ENCODE results near the gene PLA2G12A.
"Not testable (repeated sequence)": the region's sequence is repeated elsewhere in the genome, so short reads cannot be mapped to it uniquely, and the experiment has no call there.

Gene PLA2G12A

GRCh38 chr4:109678472-109678871 is 51.4 kb downstream of the PLA2G12A start:
- not testable (repeated sequence) for H3K4ac ChIP-seq (ENCODE audit: low read depth in 1 of 2, low read length in 2 of 2); H3K14ac ChIP-seq (ENCODE audit: low read length in 2 of 2); H3K23ac ChIP-seq (ENCODE audit: low read length in 2 of 2); H3K4me2 ChIP-seq (ENCODE audit: low read length, poor library complexity, severe bottlenecking); H2BK120ac ChIP-seq (ENCODE audit: low read depth, low read length); H2BK15ac ChIP-seq (ENCODE audit: low read depth, poor library complexity, severe bottlenecking); H2AFZ ChIP-seq (ENCODE audit: low read depth, low read length); H3K4me1 ChIP-seq (ENCODE audit: control insufficient read depth, insufficient read depth, low read depth, low read length); H3K36me3 ChIP-seq (ENCODE audit: control insufficient read depth in 1 of 2, insufficient read depth in 2 of 2, low read depth in 1 of 2, low read length in 2 of 2); H2BK5ac ChIP-seq (ENCODE audit: low read depth, low read length, poor library complexity, severe bottlenecking); H4K91ac ChIP-seq (ENCODE audit: low read length); H3K27me3 ChIP-seq (ENCODE audit: control insufficient read depth in 1 of 2, insufficient read depth in 1 of 2, low read length in 2 of 2); H3K4me3 ChIP-seq (ENCODE audit: insufficient read depth in 1 of 2, low read depth in 1 of 2, low read length in 2 of 2); H3K18ac ChIP-seq (ENCODE audit: low read depth in 1 of 2, low read length in 2 of 2); H3K9ac ChIP-seq (ENCODE audit: low read length); H2AK5ac ChIP-seq (ENCODE audit: low read length, severe bottlenecking); H2BK12ac ChIP-seq (ENCODE audit: low read length in 2 of 2); H3K79me1 ChIP-seq (replicated peaks; ENCODE audit: low read length, poor library complexity, severe bottlenecking); H3K27ac ChIP-seq (ENCODE audit: low read length, poor library complexity, severe bottlenecking); H3K9me3 ChIP-seq (ENCODE audit: control insufficient read depth, low read length); H4K8ac ChIP-seq (ENCODE audit: low read length); DNase-seq
- 96% methylated on average over 28 of the region's 28 CpGs for WGBS

GRCh38 chr4:109676886-109677285 is 53.0 kb downstream of the PLA2G12A start:
- DNase-seq: no peak
- no peak overlapping the region for H2BK120ac ChIP-seq (ENCODE audit: low read depth, low read length)
- H3K4ac ChIP-seq (ENCODE audit: low read depth in 1 of 2, low read length in 2 of 2): no peak overlapping the region
- 100% methylated on average over 1 of the region's 1 CpG for WGBS
- H2AK5ac ChIP-seq (ENCODE audit: low read length, severe bottlenecking): no peak overlapping the region
- no peak overlapping the region for H3K4me2 ChIP-seq (ENCODE audit: low read length, poor library complexity, severe bottlenecking)
- no peak overlapping the region for H3K18ac ChIP-seq (ENCODE audit: low read depth in 1 of 2, low read length in 2 of 2)
- no peak overlapping the region for H2AFZ ChIP-seq (ENCODE audit: low read depth, low read length)
- no peaks in the 10 kb centered on the region for H3K4me1 ChIP-seq (ENCODE audit: control insufficient read depth, insufficient read depth, low read depth, low read length)
- H2BK5ac ChIP-seq (ENCODE audit: low read depth, low read length, poor library complexity, severe bottlenecking): no peak overlapping the region
- H3K4me3 ChIP-seq (ENCODE audit: insufficient read depth in 1 of 2, low read depth in 1 of 2, low read length in 2 of 2): no peak overlapping the region
- H2BK12ac ChIP-seq (ENCODE audit: low read length in 2 of 2): no peak overlapping the region
- H2BK15ac ChIP-seq (ENCODE audit: low read depth, poor library complexity, severe bottlenecking): no peak overlapping the region
- no peak overlapping the region for H3K23ac ChIP-seq (ENCODE audit: low read length in 2 of 2)
- H3K9me3 ChIP-seq (ENCODE audit: control insufficient read depth, low read length): no peaks in the 10 kb centered on the region
- no peak overlapping the region for H3K27ac ChIP-seq (ENCODE audit: low read length, poor library complexity, severe bottlenecking)
- no peak overlapping the region for H4K8ac ChIP-seq (ENCODE audit: low read length)
- no peak overlapping the region for H4K91ac ChIP-seq (ENCODE audit: low read length)
- H3K27me3 ChIP-seq (ENCODE audit: control insufficient read depth in 1 of 2, insufficient read depth in 1 of 2, low read length in 2 of 2): no peaks in the 10 kb centered on the region
- peaks cover 3% of the 10 kb centered on the region for H3K79me1 ChIP-seq (replicated peaks; ENCODE audit: low read length, poor library complexity, severe bottlenecking)
- no peak overlapping the region for H3K14ac ChIP-seq (ENCODE audit: low read length in 2 of 2)
- H3K36me3 ChIP-seq (ENCODE audit: control insufficient read depth in 1 of 2, insufficient read depth in 2 of 2, low read depth in 1 of 2, low read length in 2 of 2): peaks cover 4 to 5% of the 10 kb centered on the region in 2 experiments
- H3K9ac ChIP-seq (ENCODE audit: low read length): no peak overlapping the region

GRCh38 chr4:109675843-109676242 is 54.0 kb downstream of the PLA2G12A start:
- peaks cover 3% of the 10 kb centered on the region for H3K79me1 ChIP-seq (replicated peaks; ENCODE audit: low read length, poor library complexity, severe bottlenecking)
- H4K91ac ChIP-seq (ENCODE audit: low read length): no peak overlapping the region
- no peak overlapping the region for H3K18ac ChIP-seq (ENCODE audit: low read depth in 1 of 2, low read length in 2 of 2)
- no peaks in the 10 kb centered on the region for H3K4me1 ChIP-seq (ENCODE audit: control insufficient read depth, insufficient read depth, low read depth, low read length)
- WGBS: 95% methylated on average over 1 of the region's 1 CpG
- H4K8ac ChIP-seq (ENCODE audit: low read length): no peak overlapping the region
- H3K4me3 ChIP-seq (ENCODE audit: insufficient read depth in 1 of 2, low read depth in 1 of 2, low read length in 2 of 2): no peak overlapping the region
- no peak overlapping the region for H3K4ac ChIP-seq (ENCODE audit: low read depth in 1 of 2, low read length in 2 of 2)
- H2BK5ac ChIP-seq (ENCODE audit: low read depth, low read length, poor library complexity, severe bottlenecking): no peak overlapping the region
- no peak overlapping the region for H2BK12ac ChIP-seq (ENCODE audit: low read length in 2 of 2)
- no peak overlapping the region for H2BK15ac ChIP-seq (ENCODE audit: low read depth, poor library complexity, severe bottlenecking)
- DNase-seq: no peak
- H3K27me3 ChIP-seq (ENCODE audit: control insufficient read depth in 1 of 2, insufficient read depth in 1 of 2, low read length in 2 of 2): no peaks in the 10 kb centered on the region
- peaks cover 4% of the 10 kb centered on the region for H3K9me3 ChIP-seq (ENCODE audit: control insufficient read depth, low read length)
- H2BK120ac ChIP-seq (ENCODE audit: low read depth, low read length): no peak overlapping the region
- no peak overlapping the region for H3K4me2 ChIP-seq (ENCODE audit: low read length, poor library complexity, severe bottlenecking)
- no peak overlapping the region for H2AFZ ChIP-seq (ENCODE audit: low read depth, low read length)
- H3K23ac ChIP-seq (ENCODE audit: low read length in 2 of 2): no peak overlapping the region
- no peak overlapping the region for H3K9ac ChIP-seq (ENCODE audit: low read length)
- no peak overlapping the region for H2AK5ac ChIP-seq (ENCODE audit: low read length, severe bottlenecking)
- no peak overlapping the region for H3K27ac ChIP-seq (ENCODE audit: low read length, poor library complexity, severe bottlenecking)
- H3K14ac ChIP-seq (ENCODE audit: low read length in 2 of 2): no peak overlapping the region
- peaks cover 4 to 5% of the 10 kb centered on the region in 2 experiments for H3K36me3 ChIP-seq (ENCODE audit: control insufficient read depth in 1 of 2, insufficient read depth in 2 of 2, low read depth in 1 of 2, low read length in 2 of 2)

- no peak overlapping the region for H3K18ac ChIP-seq (ENCODE audit: low read depth in 1 of 2, low read length in 2 of 2)
- no peak overlapping the region for H2AFZ ChIP-seq (ENCODE audit: low read depth, low read length)
- WGBS: 98% methylated on average over 3 of the region's 3 CpGs
- no peak for DNase-seq
- H2AK5ac ChIP-seq (ENCODE audit: low read length, severe bottlenecking): no peak overlapping the region
- no peak overlapping the region for H3K4me3 ChIP-seq (ENCODE audit: insufficient read depth in 1 of 2, low read depth in 1 of 2, low read length in 2 of 2)
- no peak overlapping the region for H4K91ac ChIP-seq (ENCODE audit: low read length)
- no peak overlapping the region for H2BK5ac ChIP-seq (ENCODE audit: low read depth, low read length, poor library complexity, severe bottlenecking)
- no peak overlapping the region for H3K9ac ChIP-seq (ENCODE audit: low read length)
- H3K4ac ChIP-seq (ENCODE audit: low read depth in 1 of 2, low read length in 2 of 2): no peak overlapping the region
- no peak overlapping the region for H2BK15ac ChIP-seq (ENCODE audit: low read depth, poor library complexity, severe bottlenecking)
- no peak overlapping the region for H3K23ac ChIP-seq (ENCODE audit: low read length in 2 of 2)
- H2BK12ac ChIP-seq (ENCODE audit: low read length in 2 of 2): no peak overlapping the region
- no peak overlapping the region for H3K4me2 ChIP-seq (ENCODE audit: low read length, poor library complexity, severe bottlenecking)
- no peak overlapping the region for H2BK120ac ChIP-seq (ENCODE audit: low read depth, low read length)
- H3K27ac ChIP-seq (ENCODE audit: low read length, poor library complexity, severe bottlenecking): no peak overlapping the region
- peaks cover 4% of the 10 kb centered on the region for H3K9me3 ChIP-seq (ENCODE audit: control insufficient read depth, low read length)
- no peaks in the 10 kb centered on the region for H3K4me1 ChIP-seq (ENCODE audit: control insufficient read depth, insufficient read depth, low read depth, low read length)
- H3K14ac ChIP-seq (ENCODE audit: low read length in 2 of 2): no peak overlapping the region
- H3K27me3 ChIP-seq (ENCODE audit: control insufficient read depth in 1 of 2, insufficient read depth in 1 of 2, low read length in 2 of 2): no peaks in the 10 kb centered on the region
- H4K8ac ChIP-seq (ENCODE audit: low read length): no peak overlapping the region
- H3K79me1 ChIP-seq (replicated peaks; ENCODE audit: low read length, poor library complexity, severe bottlenecking): peaks cover 3% of the 10 kb centered on the region
- peaks cover 4 to 5% of the 10 kb centered on the region in 2 experiments for H3K36me3 ChIP-seq (ENCODE audit: control insufficient read depth in 1 of 2, insufficient read depth in 2 of 2, low read depth in 1 of 2, low read length in 2 of 2)
These were observed 54.7 kb downstream of the PLA2G12A start for GRCh38 chr4:109675181-109675580.
